NCI-H1930 (cell line): ENCODE data around the gene L3MBTL1.

Experiments
- DNase-seq, 2 experiments: peaks; one replicate each; lab custom pipeline; 2025; lab: John Stamatoyannopoulos, UW

The L3MBTL1 gene

GRCh38 chr20:43590036-43590391 lies 82.5 kb downstream of the L3MBTL1 start:
- DNase-seq, result peak in 1 of 2 experiments; percentile 46

- peak; percentile 95 to 97 for DNase-seq
Observed at GRCh38 chr20:43590392-43591303, 83.2 kb downstream of the L3MBTL1 start, which contains the start of gene IFT52. IFT52 (plus strand) TSS chr20:43590937; CDS start chr20:43594699, 3,762 bp downstream.
